Measurements from ENCODE around the gene MXD1. TPM values are rescaled to one million over a fixed set of nuclear protein-coding genes. Genes with fewer than 3 reads are reported as not detected.

Gene MXD1
- total RNA-seq, 4 donors from 2014 or later: 12.5 to 18.6 (median 15.7) TPM

GRCh38 chr2:69973335-69973735 lies 58.4 kb downstream of the MXD1 start:
- H3K4me3 ChIP-seq: no peak overlapping the region
- TF ChIP-seq POLR2A (IDR thresholded peaks at IDR 0.05): no peak
- TF ChIP-seq CTCF (IDR thresholded peaks at IDR 0.05): no peak
- no peak for TF ChIP-seq EP300 (IDR thresholded peaks at IDR 0.05)
- TF ChIP-seq POLR2AphosphoS5 (IDR thresholded peaks at IDR 0.05): no peak
- no peak overlapping the region for H3K27ac ChIP-seq
- no peak for DNase-seq (ENCODE audit: low spot score in 2 of 2)
- WGBS: 50% methylated on average over 4 of the region's 4 CpGs
- no peaks in the 10 kb centered on the region for H3K4me1 ChIP-seq
- no peaks in the 10 kb centered on the region for H3K36me3 ChIP-seq
- no peaks in the 10 kb centered on the region for H3K9me3 ChIP-seq
- H3K27me3 ChIP-seq: no peaks in the 10 kb centered on the region

- Histone ChIP-seq H3K4me3 (no peak overlapping the region), H3K27ac (no peak overlapping the region), H3K4me1 (no peaks in the 10 kb centered on the region), H3K27me3 (no peaks in the 10 kb centered on the region), H3K36me3 (no peaks in the 10 kb centered on the region), H3K9me3 (no peaks in the 10 kb centered on the region)
- TF ChIP-seq POLR2A (IDR thresholded peaks at IDR 0.05): no peak
- no peak for TF ChIP-seq EP300 (IDR thresholded peaks at IDR 0.05)
- TF ChIP-seq POLR2AphosphoS5 (IDR thresholded peaks at IDR 0.05): no peak
- TF ChIP-seq CTCF (IDR thresholded peaks at IDR 0.05): no peak
- no peak for DNase-seq (ENCODE audit: low spot score in 2 of 2)
- 92% methylated on average over 12 of the region's 12 CpGs for WGBS
Measured at GRCh38 chr2:69975136-69975852, 60.4 kb downstream of the MXD1 start.

GRCh38 chr2:69975853-69976462 lies 61.0 kb downstream of the MXD1 start:
- Histone ChIP-seq H3K4me1 (no peaks in the 10 kb centered on the region), H3K9me3 (no peaks in the 10 kb centered on the region)
- DNase-seq (ENCODE audit: low spot score in 2 of 2): no peak

GRCh38 chr2:69977186-69977585 lies 62.3 kb downstream of the MXD1 start:
- Histone ChIP-seq H3K27ac (no peak overlapping the region), H3K36me3 (no peaks in the 10 kb centered on the region), H3K9me3 (no peaks in the 10 kb centered on the region), H3K27me3 (no peaks in the 10 kb centered on the region), H3K4me1 (no peaks in the 10 kb centered on the region), H3K4me3 (no peak overlapping the region)
- no peak for DNase-seq (ENCODE audit: low spot score in 2 of 2)
- WGBS: 92% methylated on average over 8 of the region's 8 CpGs
- TF ChIP-seq POLR2A (IDR thresholded peaks at IDR 0.05) (no peak), CTCF (IDR thresholded peaks at IDR 0.05) (no peak), POLR2AphosphoS5 (IDR thresholded peaks at IDR 0.05) (no peak), EP300 (IDR thresholded peaks at IDR 0.05) (no peak)

More at GRCh38 chr2:69975853-69976462, 61.0 kb downstream of the MXD1 start:
- H3K27me3 ChIP-seq: no peaks in the 10 kb centered on the region
- no peak overlapping the region for H3K4me3 ChIP-seq
- no peaks in the 10 kb centered on the region for H3K36me3 ChIP-seq
- WGBS: 84% methylated on average over 13 of the region's 13 CpGs
- TF ChIP-seq EP300 (IDR thresholded peaks at IDR 0.05) (no peak), CTCF (IDR thresholded peaks at IDR 0.05) (no peak), POLR2AphosphoS5 (IDR thresholded peaks at IDR 0.05) (no peak), POLR2A (IDR thresholded peaks at IDR 0.05) (no peak)
- H3K27ac ChIP-seq: no peak overlapping the region

GRCh38 chr2:69977906-69978482 lies 63.1 kb downstream of the MXD1 start:
- Histone ChIP-seq H3K9me3 (no peaks in the 10 kb centered on the region), H3K27me3 (no peaks in the 10 kb centered on the region), H3K36me3 (no peaks in the 10 kb centered on the region), H3K27ac (no peak overlapping the region), H3K4me1 (no peaks in the 10 kb centered on the region), H3K4me3 (no peak overlapping the region)
- TF ChIP-seq POLR2A (IDR thresholded peaks at IDR 0.05) (no peak), EP300 (IDR thresholded peaks at IDR 0.05) (no peak), CTCF (IDR thresholded peaks at IDR 0.05) (no peak), POLR2AphosphoS5 (IDR thresholded peaks at IDR 0.05) (no peak)
- 56% methylated on average over 3 of the region's 4 CpGs for WGBS
- no peak for DNase-seq (ENCODE audit: low spot score in 2 of 2)
